Measurements from ENCODE around the gene CFC1.
"Not testable (repeated sequence)": the region's sequence is repeated elsewhere in the genome, so short reads cannot be mapped to it uniquely, and the experiment has no call there.

- TF ChIP-seq FOXP4 (CRISPR knock-in tag; IDR thresholded peaks at IDR 0.05); MXD4 (CRISPR knock-in tag; IDR thresholded peaks at IDR 0.05; ENCODE audit: borderline replicate concordance); ATF6 (CRISPR knock-in tag; IDR thresholded peaks at IDR 0.05); CTCF (IDR thresholded peaks at IDR 0.05); PRDM15 (CRISPR knock-in tag; IDR thresholded peaks at IDR 0.05); TEAD4 (CRISPR knock-in tag; IDR thresholded peaks at IDR 0.05); E2F4 (CRISPR knock-in tag; IDR thresholded peaks at IDR 0.05; ENCODE audit: borderline replicate concordance, low read depth); KAT7 (CRISPR knock-in tag; IDR thresholded peaks at IDR 0.05; ENCODE audit: borderline replicate concordance); FOXJ3 (CRISPR knock-in tag; IDR thresholded peaks at IDR 0.05; ENCODE audit: borderline replicate concordance); MAX (CRISPR knock-in tag; IDR thresholded peaks at IDR 0.05); GTF2I (CRISPR knock-in tag; conservative IDR thresholded peaks at IDR 0.05); CREB1 (CRISPR knock-in tag; IDR thresholded peaks at IDR 0.05); CBFB (CRISPR knock-in tag; IDR thresholded peaks at IDR 0.05; ENCODE audit: low read depth): not testable (repeated sequence)
These were observed 551 bp upstream of the CFC1 start for GRCh38 chr2:130599926-130600325.
